SK-N-SH treated with all-trans-retinoic acid at 6 μM for 48 hours (cell line): ENCODE data around the gene MYOM3.

Experiments used
- ATAC-seq: fragments of 200-7000 bp; cut with Tn5 transposase; 3 replicates; pipeline ENCODE4 v1.9.1; 2020; ENCODE audit warnings: mild to moderate bottlenecking, moderate library complexity
- ARNTL ChIP-seq: fragments of 450-650 bp; formaldehyde crosslinking; IDR thresholded peaks from 2 replicates; pipeline ENCODE4 v1.5.0; 2020; ENCODE audit warnings: low read depth, mild to moderate bottlenecking, moderate library complexity, borderline replicate concordance
- BACH2 ChIP-seq: fragments of 250-450 bp; sonication (Bioruptor Pico); IDR thresholded peaks from 2 replicates; pipeline ENCODE4 v1.9.0; 2021; ENCODE audit warnings: mild to moderate bottlenecking, borderline replicate concordance
- CSDC2 ChIP-seq: fragments of 250-450 bp; sonication (Bioruptor Pico); IDR thresholded peaks from 2 replicates; pipeline ENCODE4 v1.5.0; 2020; ENCODE audit warnings: mild to moderate bottlenecking, moderate library complexity
- ESRRG ChIP-seq: fragments of 250-450 bp; sonication (Bioruptor Pico); IDR thresholded peaks from 2 replicates; pipeline ENCODE4 v1.6.1; 2021; ENCODE audit warnings: mild to moderate bottlenecking
- GLIS3 ChIP-seq: fragments of 250-450 bp; sonication (Bioruptor Pico); IDR thresholded peaks from 2 replicates; pipeline ENCODE4 v1.5.0; 2020; ENCODE audit warnings: mild to moderate bottlenecking, moderate library complexity
- ISL1 ChIP-seq: fragments of 250-450 bp; sonication (Bioruptor Pico); IDR thresholded peaks from 2 replicates; pipeline ENCODE4 v2.1.2; 2022; ENCODE audit warnings: mild to moderate bottlenecking, moderate library complexity
- OSR1 ChIP-seq: fragments of 250-450 bp; sonication (Bioruptor Pico); IDR thresholded peaks from 2 replicates; pipeline ENCODE4 v1.8.0; 2022; ENCODE audit warnings: moderate library complexity, mild to moderate bottlenecking, inconsistent platforms
- PPARA ChIP-seq: fragments of 250-450 bp; sonication (Bioruptor Pico); IDR thresholded peaks from 2 replicates; pipeline ENCODE4 v1.5.0; 2020; ENCODE audit warnings: mild to moderate bottlenecking, borderline replicate concordance
- SNAI2 ChIP-seq: fragments of 250-450 bp; sonication (Bioruptor Pico); IDR thresholded peaks from 2 replicates; pipeline ENCODE4 v1.5.0; 2020; ENCODE audit warnings: mild to moderate bottlenecking, moderate library complexity
- TOX ChIP-seq: fragments of 250-450 bp; sonication (Bioruptor Pico); IDR thresholded peaks from 2 replicates; pipeline ENCODE4 v1.8.0; 2021; ENCODE audit warnings: mild to moderate bottlenecking, moderate library complexity, borderline replicate concordance
- ZC3H10 ChIP-seq: fragments of 250-450 bp; sonication (Bioruptor Pico); IDR thresholded peaks from 2 replicates; pipeline ENCODE4 v1.5.1; 2021; ENCODE audit warnings: mild to moderate bottlenecking, moderate library complexity
- ZFP3 ChIP-seq: fragments of 250-450 bp; sonication (Bioruptor Pico); IDR thresholded peaks from 2 replicates; pipeline ENCODE4 v1.5.0; 2020; ENCODE audit warnings: mild to moderate bottlenecking, moderate library complexity
- ZFP30 ChIP-seq: fragments of 450-650 bp; formaldehyde crosslinking; IDR thresholded peaks from 2 replicates; pipeline ENCODE4 v1.5.0; 2022; ENCODE audit warnings: mild to moderate bottlenecking, moderate library complexity
- ZNF565 ChIP-seq: fragments of 450-650 bp; formaldehyde crosslinking; conservative IDR thresholded peaks from 2 replicates; pipeline ENCODE4 v1.5.0; 2020; ENCODE audit warnings: low read depth, mild to moderate bottlenecking, moderate library complexity
- ZNF70 ChIP-seq: fragments of 450-650 bp; formaldehyde crosslinking; IDR thresholded peaks from 2 replicates; pipeline ENCODE4 v1.5.0; 2020; ENCODE audit warnings: mild to moderate bottlenecking, moderate library complexity
- ZNF8 ChIP-seq: fragments of 450-650 bp; formaldehyde crosslinking; IDR thresholded peaks from 2 replicates; pipeline ENCODE4 v1.5.0; 2020; ENCODE audit warnings: mild to moderate bottlenecking, moderate library complexity
- TF ChIP-seq, protein P1 (sequence below): fragments of 250-450 bp; sonication (Bioruptor Pico); IDR thresholded peaks from 2 replicates; pipeline ENCODE4 v1.8.0; 2021; ENCODE audit warnings: low read depth, mild to moderate bottlenecking, moderate library complexity, borderline replicate concordance
- TF ChIP-seq, protein P2 (sequence below): fragments of 250-450 bp; sonication (Bioruptor Pico); IDR thresholded peaks from 2 replicates; pipeline ENCODE4 v1.8.0; 2020; ENCODE audit warnings: mild to moderate bottlenecking, moderate library complexity, borderline replicate concordance
- TF ChIP-seq, protein P3 (sequence below): fragments of 250-450 bp; sonication (Bioruptor Pico); IDR thresholded peaks from 2 replicates; pipeline ENCODE4 v1.5.0; 2020; ENCODE audit warnings: mild to moderate bottlenecking, moderate library complexity
- TF ChIP-seq, protein P4 (sequence below): fragments of 250-450 bp; sonication (Bioruptor Pico); IDR thresholded peaks from 2 replicates; pipeline ENCODE4 v1.5.1; 2021; ENCODE audit warnings: mild to moderate bottlenecking, moderate library complexity
- TF ChIP-seq, protein P5 (sequence below): fragments of 250-450 bp; sonication (Bioruptor Pico); IDR thresholded peaks from 2 replicates; pipeline ENCODE4 v1.5.1; 2020; ENCODE audit warnings: low read depth, mild to moderate bottlenecking, moderate library complexity

Gene MYOM3

DNA sequence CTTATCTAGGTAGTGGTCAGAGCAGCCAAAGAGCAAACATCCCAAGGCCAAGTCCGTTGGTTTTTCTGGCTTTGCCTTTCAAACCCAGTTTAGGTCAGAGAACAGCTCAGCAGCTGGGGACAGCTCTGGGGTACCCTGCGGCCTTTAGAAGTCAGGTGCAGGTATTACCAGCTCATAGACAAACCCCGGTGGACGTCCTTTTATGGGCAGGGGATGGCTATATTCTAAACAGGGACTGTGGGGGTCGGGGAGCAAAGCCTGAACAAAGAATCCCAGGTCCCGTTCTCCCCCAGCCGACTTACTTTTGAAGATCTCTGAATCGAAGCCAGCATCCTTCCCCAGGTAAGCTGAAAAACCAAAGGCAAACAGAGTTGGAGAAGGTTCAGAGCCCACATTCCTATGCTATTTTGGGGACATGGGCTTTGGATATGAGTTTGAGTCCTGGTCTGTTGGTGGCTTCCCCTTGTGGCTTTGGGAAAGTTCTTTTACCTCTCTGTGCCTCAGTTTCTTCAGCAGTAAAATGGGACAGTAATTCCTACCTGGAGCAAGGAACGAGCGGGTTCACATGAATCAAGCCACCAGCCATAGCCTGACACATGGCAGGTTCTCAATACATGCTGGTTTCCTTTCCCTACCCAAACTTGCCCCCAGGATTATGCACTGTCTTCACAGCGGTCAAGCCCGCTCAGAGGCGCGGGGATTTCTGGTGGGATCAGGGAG is 16.6 kb downstream of the MYOM3 start:
- no peak for ATAC-seq
- TF ChIP-seq ZFP30 (CRISPR knock-in tag) (no peak), ISL1 (CRISPR knock-in tag) (no peak), TOX (CRISPR knock-in tag) (no peak), ZNF8 (CRISPR knock-in tag) (no peak)
- TF ChIP-seq, protein P1, sequence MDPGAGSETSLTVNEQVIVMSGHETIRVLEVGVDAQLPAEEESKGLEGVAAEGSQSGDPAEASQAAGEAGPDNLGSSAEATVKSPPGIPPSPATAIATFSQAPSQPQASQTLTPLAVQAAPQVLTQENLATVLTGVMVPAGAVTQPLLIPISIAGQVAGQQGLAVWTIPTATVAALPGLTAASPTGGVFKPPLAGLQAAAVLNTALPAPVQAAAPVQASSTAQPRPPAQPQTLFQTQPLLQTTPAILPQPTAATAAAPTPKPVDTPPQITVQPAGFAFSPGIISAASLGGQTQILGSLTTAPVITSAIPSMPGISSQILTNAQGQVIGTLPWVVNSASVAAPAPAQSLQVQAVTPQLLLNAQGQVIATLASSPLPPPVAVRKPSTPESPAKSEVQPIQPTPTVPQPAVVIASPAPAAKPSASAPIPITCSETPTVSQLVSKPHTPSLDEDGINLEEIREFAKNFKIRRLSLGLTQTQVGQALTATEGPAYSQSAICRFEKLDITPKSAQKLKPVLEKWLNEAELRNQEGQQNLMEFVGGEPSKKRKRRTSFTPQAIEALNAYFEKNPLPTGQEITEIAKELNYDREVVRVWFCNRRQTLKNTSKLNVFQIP = no peak

DNA sequence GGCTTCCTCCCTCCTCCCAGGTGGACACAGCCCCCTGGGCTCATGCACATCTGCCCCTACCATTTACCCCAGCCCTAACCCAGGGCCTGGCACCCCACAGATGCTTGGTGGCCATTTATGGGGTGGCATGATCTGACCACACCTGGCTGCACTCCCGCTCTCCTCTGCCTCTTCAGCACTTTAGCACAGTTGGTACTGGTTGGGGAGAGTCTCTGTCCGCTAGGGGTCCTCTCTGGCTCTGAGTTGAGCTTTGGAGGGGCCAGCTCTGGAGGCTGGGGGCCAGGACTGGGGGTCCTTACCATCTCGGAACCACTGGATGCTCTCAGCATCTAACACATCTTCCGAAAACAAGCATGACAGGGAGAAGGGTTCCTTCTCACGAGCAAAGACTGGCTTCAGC is 17.4 kb downstream of the MYOM3 start:
- TF ChIP-seq ESRRG (CRISPR knock-in tag) = no peak
- TF ChIP-seq ZFP3 = no peak
- TF ChIP-seq PPARA (CRISPR knock-in tag) = no peak
- TF ChIP-seq, protein P2, sequence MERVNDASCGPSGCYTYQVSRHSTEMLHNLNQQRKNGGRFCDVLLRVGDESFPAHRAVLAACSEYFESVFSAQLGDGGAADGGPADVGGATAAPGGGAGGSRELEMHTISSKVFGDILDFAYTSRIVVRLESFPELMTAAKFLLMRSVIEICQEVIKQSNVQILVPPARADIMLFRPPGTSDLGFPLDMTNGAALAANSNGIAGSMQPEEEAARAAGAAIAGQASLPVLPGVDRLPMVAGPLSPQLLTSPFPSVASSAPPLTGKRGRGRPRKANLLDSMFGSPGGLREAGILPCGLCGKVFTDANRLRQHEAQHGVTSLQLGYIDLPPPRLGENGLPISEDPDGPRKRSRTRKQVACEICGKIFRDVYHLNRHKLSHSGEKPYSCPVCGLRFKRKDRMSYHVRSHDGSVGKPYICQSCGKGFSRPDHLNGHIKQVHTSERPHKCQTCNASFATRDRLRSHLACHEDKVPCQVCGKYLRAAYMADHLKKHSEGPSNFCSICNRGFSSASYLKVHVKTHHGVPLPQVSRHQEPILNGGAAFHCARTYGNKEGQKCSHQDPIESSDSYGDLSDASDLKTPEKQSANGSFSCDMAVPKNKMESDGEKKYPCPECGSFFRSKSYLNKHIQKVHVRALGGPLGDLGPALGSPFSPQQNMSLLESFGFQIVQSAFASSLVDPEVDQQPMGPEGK = no peak
- TF ChIP-seq TOX (CRISPR knock-in tag) = no peak
- TF ChIP-seq, protein P3, sequence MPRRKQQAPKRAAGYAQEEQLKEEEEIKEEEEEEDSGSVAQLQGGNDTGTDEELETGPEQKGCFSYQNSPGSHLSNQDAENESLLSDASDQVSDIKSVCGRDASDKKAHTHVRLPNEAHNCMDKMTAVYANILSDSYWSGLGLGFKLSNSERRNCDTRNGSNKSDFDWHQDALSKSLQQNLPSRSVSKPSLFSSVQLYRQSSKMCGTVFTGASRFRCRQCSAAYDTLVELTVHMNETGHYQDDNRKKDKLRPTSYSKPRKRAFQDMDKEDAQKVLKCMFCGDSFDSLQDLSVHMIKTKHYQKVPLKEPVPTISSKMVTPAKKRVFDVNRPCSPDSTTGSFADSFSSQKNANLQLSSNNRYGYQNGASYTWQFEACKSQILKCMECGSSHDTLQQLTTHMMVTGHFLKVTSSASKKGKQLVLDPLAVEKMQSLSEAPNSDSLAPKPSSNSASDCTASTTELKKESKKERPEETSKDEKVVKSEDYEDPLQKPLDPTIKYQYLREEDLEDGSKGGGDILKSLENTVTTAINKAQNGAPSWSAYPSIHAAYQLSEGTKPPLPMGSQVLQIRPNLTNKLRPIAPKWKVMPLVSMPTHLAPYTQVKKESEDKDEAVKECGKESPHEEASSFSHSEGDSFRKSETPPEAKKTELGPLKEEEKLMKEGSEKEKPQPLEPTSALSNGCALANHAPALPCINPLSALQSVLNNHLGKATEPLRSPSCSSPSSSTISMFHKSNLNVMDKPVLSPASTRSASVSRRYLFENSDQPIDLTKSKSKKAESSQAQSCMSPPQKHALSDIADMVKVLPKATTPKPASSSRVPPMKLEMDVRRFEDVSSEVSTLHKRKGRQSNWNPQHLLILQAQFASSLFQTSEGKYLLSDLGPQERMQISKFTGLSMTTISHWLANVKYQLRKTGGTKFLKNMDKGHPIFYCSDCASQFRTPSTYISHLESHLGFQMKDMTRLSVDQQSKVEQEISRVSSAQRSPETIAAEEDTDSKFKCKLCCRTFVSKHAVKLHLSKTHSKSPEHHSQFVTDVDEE (CRISPR knock-in tag) = no peak
- TF ChIP-seq, protein P4, sequence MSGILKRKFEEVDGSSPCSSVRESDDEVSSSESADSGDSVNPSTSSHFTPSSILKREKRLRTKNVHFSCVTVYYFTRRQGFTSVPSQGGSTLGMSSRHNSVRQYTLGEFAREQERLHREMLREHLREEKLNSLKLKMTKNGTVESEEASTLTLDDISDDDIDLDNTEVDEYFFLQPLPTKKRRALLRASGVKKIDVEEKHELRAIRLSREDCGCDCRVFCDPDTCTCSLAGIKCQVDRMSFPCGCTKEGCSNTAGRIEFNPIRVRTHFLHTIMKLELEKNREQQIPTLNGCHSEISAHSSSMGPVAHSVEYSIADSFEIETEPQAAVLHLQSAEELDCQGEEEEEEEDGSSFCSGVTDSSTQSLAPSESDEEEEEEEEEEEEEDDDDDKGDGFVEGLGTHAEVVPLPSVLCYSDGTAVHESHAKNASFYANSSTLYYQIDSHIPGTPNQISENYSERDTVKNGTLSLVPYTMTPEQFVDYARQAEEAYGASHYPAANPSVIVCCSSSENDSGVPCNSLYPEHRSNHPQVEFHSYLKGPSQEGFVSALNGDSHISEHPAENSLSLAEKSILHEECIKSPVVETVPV (CRISPR knock-in tag) = no peak
- no peak for TF ChIP-seq SNAI2 (CRISPR knock-in tag)
- no peak for TF ChIP-seq ARNTL (CRISPR knock-in tag)
- no peak for TF ChIP-seq ZNF70
- TF ChIP-seq ZC3H10 = no peak
- TF ChIP-seq ISL1 (CRISPR knock-in tag) = no peak
- TF ChIP-seq ZNF8 (CRISPR knock-in tag) = no peak
- TF ChIP-seq ZNF565 = no peak
- TF ChIP-seq BACH2 (CRISPR knock-in tag) = no peak
- no peak for TF ChIP-seq OSR1
- no peak for TF ChIP-seq CSDC2 (CRISPR knock-in tag)
- TF ChIP-seq, protein P1 = no peak
- TF ChIP-seq GLIS3 (CRISPR knock-in tag) = no peak
- no peak for ATAC-seq

DNA sequence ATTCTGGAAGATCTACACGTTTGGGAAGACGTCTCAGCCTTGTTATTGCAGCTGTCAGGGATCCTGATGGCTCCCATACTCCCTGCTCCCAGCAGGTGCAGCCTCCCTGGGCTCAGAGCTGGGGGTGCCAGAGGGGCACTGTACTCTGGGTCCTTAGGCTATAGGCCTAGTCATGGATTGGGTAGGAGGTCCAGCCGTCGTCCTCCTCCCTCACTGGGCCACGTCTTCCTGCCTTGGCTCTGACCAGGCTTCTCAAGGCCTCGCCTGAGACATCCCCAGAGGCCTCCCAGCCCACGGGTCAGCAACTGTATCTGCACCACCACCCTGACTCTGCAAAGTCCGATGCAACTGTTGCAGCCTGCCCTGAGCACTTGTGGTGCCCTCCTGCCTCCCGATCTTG is 18.2 kb downstream of the MYOM3 start:
- ATAC-seq = no peak
- TF ChIP-seq, protein P4 (CRISPR knock-in tag) = no peak
- TF ChIP-seq ISL1 (CRISPR knock-in tag) = no peak
- TF ChIP-seq PPARA (CRISPR knock-in tag) = no peak
- no peak for TF ChIP-seq ZFP30 (CRISPR knock-in tag)
- TF ChIP-seq, protein P3 (CRISPR knock-in tag) = no peak
- no peak for TF ChIP-seq GLIS3 (CRISPR knock-in tag)
- TF ChIP-seq, protein P5, sequence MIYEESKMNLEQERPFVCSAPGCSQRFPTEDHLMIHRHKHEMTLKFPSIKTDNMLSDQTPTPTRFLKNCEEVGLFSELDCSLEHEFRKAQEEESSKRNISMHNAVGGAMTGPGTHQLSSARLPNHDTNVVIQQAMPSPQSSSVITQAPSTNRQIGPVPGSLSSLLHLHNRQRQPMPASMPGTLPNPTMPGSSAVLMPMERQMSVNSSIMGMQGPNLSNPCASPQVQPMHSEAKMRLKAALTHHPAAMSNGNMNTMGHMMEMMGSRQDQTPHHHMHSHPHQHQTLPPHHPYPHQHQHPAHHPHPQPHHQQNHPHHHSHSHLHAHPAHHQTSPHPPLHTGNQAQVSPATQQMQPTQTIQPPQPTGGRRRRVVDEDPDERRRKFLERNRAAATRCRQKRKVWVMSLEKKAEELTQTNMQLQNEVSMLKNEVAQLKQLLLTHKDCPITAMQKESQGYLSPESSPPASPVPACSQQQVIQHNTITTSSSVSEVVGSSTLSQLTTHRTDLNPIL = no peak
